ENCODE measurements around the gene NPM1. TPM values are rescaled to one million over a fixed set of nuclear protein-coding genes. Genes with fewer than 3 reads are reported as not detected.
"Not testable (repeated sequence)": the region's sequence is repeated elsewhere in the genome, so short reads cannot be mapped to it uniquely, and the experiment has no call there.

The NPM1 gene
- total RNA-seq, 1 experiment from 2014 or later = 2,693 TPM

- ATAC-seq; intact Hi-C loops (cut with micrococcal nuclease): not testable (repeated sequence)
- POLR2A ChIA-PET = interaction anchor here (1.2 kb wide), 2 partner anchors 9 to 16 kb away, joined by 3 to 4 read pairs; no protein-coding TSS in a partner anchor
Measured at GRCh38 chr5:171398660-171399059, 11.0 kb downstream of the NPM1 start.

GRCh38 chr5:171400169-171400568 lies 12.5 kb downstream of the NPM1 start:
- DNase-seq (ENCODE audit: low read depth, low spot score) (no peak), ATAC-seq (no peak)
- Histone ChIP-seq H3K9me2 (ENCODE audit: insufficient read depth) (no peaks in the 10 kb centered on the region), H3K36me3 (ENCODE audit: control insufficient read depth in 1 of 2, insufficient read depth in 2 of 2, low read length in 2 of 2) (peaks cover 57 to 72% of the 10 kb centered on the region in 2 experiments), H3K27me3 (ENCODE audit: insufficient read depth, low read length) (no peaks in the 10 kb centered on the region), H3K9ac (ENCODE audit: low read length) (no peak overlapping the region), H2AFZ (ENCODE audit: low read depth, low read length, poor library complexity, severe bottlenecking) (no peak overlapping the region), H4K20me1 (ENCODE audit: insufficient read depth) (peaks cover 73% of the 10 kb centered on the region), H3K4me2 (ENCODE audit: low read length) (no peak overlapping the region), H3K27ac (ENCODE audit: low read depth, low read length) (no peak overlapping the region), H3K4me3 (replicated peaks in 1 of 2; ENCODE audit: low read depth in 1 of 2, low read length in 2 of 2) (no peak overlapping the region), H3K79me2 (ENCODE audit: insufficient read depth, low read length) (peaks cover 78% of the 10 kb centered on the region), H3K4me1 (ENCODE audit: control insufficient read depth in 1 of 2, insufficient read depth in 2 of 2, low read length in 2 of 2) (peaks cover 0 to 7% of the 10 kb centered on the region in 2 experiments; a peak in 2 of 4 replicates), H3K9me3 (ENCODE audit: control insufficient read depth in 1 of 2, insufficient read depth in 1 of 2, low read depth in 1 of 2, low read length in 2 of 2) (no peaks in the 10 kb centered on the region)
- CTCF ChIA-PET = no interaction called here
- TF ChIP-seq YY1 (IDR thresholded peaks at IDR 0.05; ENCODE audit: extremely low read depth, insufficient replicate concordance, low read depth, low read length) = no peak
- no peak for TF ChIP-seq ZFX (IDR thresholded peaks at IDR 0.05)
- no peak for TF ChIP-seq EZH2phosphoT487 (IDR thresholded peaks at IDR 0.05; ENCODE audit: borderline replicate concordance)
- no peak for TF ChIP-seq EZH2 (IDR thresholded peaks at IDR 0.05)
- no peak for TF ChIP-seq POLR2AphosphoS5 (IDR thresholded peaks at IDR 0.05; ENCODE audit: low read depth, low read length)
- no peak for TF ChIP-seq FOSL1 (IDR thresholded peaks at IDR 0.05; ENCODE audit: low read depth)
- TF ChIP-seq SRF (IDR thresholded peaks at IDR 0.05; ENCODE audit: low read depth) = no peak
- TF ChIP-seq MAX (IDR thresholded peaks at IDR 0.05) = no peak
- TF ChIP-seq TCF7L2 (IDR thresholded peaks at IDR 0.05; ENCODE audit: borderline replicate concordance, extremely low read depth, insufficient read depth, insufficient read length) = no peak
- no peak for TF ChIP-seq POLR2A (IDR thresholded peaks at IDR 0.05; ENCODE audit: borderline replicate concordance, extremely low read depth, insufficient read depth, insufficient read length)
- no peak for TF ChIP-seq ZNF274 (IDR thresholded peaks at IDR 0.05; ENCODE audit: low read depth, low read length)
- no peak for TF ChIP-seq ELF1 (IDR thresholded peaks at IDR 0.05; ENCODE audit: borderline replicate concordance, low read depth)
- TF ChIP-seq ATF3 (IDR thresholded peaks at IDR 0.05) = no peak
- no peak for TF ChIP-seq REST (IDR thresholded peaks at IDR 0.05; ENCODE audit: low read depth)
- TF ChIP-seq JUND (IDR thresholded peaks at IDR 0.05) = no peak
- TF ChIP-seq CBX3 (IDR thresholded peaks at IDR 0.05; ENCODE audit: low read depth) = no peak
- POLR2A ChIA-PET = no interaction called here
- RAD21 ChIA-PET (ENCODE audit: low non-redundant PET in 1 of 2, low total read pairs in 2 of 2, uncharacterized antibody in 2 of 2, unreplicated experiment in 2 of 2) = no interaction called here
- intact Hi-C loops (cut with micrococcal nuclease) = no loop called here
- no TSS peak for BruUV-seq (replicated peaks)

More at GRCh38 chr5:171398660-171399059, 11.0 kb downstream of the NPM1 start:
- H3K4me1 ChIP-seq (ENCODE audit: control insufficient read depth in 1 of 2, insufficient read depth in 2 of 2, low read length in 2 of 2); H3K9me2 ChIP-seq (ENCODE audit: insufficient read depth); H2AFZ ChIP-seq (ENCODE audit: low read depth, low read length, poor library complexity, severe bottlenecking); H3K27me3 ChIP-seq (ENCODE audit: insufficient read depth, low read length); H3K9me3 ChIP-seq (ENCODE audit: control insufficient read depth in 1 of 2, insufficient read depth in 1 of 2, low read depth in 1 of 2, low read length in 2 of 2); DNase-seq (ENCODE audit: low read depth, low spot score); H3K4me3 ChIP-seq (replicated peaks in 1 of 2; ENCODE audit: low read depth in 1 of 2, low read length in 2 of 2); H3K27ac ChIP-seq (ENCODE audit: low read depth, low read length); H3K4me2 ChIP-seq (ENCODE audit: low read length); H3K9ac ChIP-seq (ENCODE audit: low read length); BruUV-seq (replicated peaks): not testable (repeated sequence)
- RAD21 ChIA-PET (ENCODE audit: low non-redundant PET in 1 of 2, low total read pairs in 2 of 2, uncharacterized antibody in 2 of 2, unreplicated experiment in 2 of 2) = interaction anchor here in 1 of 2 experiments (0.9 kb wide), 1 partner anchor 514 kb away, joined by 3 read pairs; no protein-coding TSS in a partner anchor
- peaks cover 87% of the 10 kb centered on the region for H3K79me2 ChIP-seq (ENCODE audit: insufficient read depth, low read length)
- 0 out of 2 replicates have a peak, but pooled peaks have one; percentile 32 for TF ChIP-seq POLR2AphosphoS5 (IDR thresholded peaks at IDR 0.05; ENCODE audit: low read depth, low read length)
- CTCF ChIA-PET = interaction anchor here (1.0 kb wide), 1 partner anchor 514 kb away, joined by 3 read pairs; no protein-coding TSS in a partner anchor
- peaks cover 82% of the 10 kb centered on the region for H4K20me1 ChIP-seq (ENCODE audit: insufficient read depth)
- peaks cover 67 to 83% of the 10 kb centered on the region in 2 experiments for H3K36me3 ChIP-seq (ENCODE audit: control insufficient read depth in 1 of 2, insufficient read depth in 2 of 2, low read length in 2 of 2)
